K562 (cell line): Measurements from ENCODE around the gene SV2C. TPM values are rescaled to one million over a fixed set of nuclear protein-coding genes. Genes with fewer than 3 reads are reported as not detected.

Experiments used
- ATAC-seq: fragments of 200-7000 bp; cut with Tn5 transposase; 3 replicates; pipeline ENCODE4 v1.9.1; 2020; ENCODE audit warnings: moderate library complexity
- BruUV-seq: library from RNA; stranded (reverse); fragments of 400-500 nt; replicated peaks from 2 replicates; lab custom pipeline; 2021; lab: Mats Ljungman, UMichigan
- CTCF ChIA-PET: fragments of 300-600 bp; formaldehyde crosslinking; extraction: SDS; loops from one replicate; lab custom pipeline; 2021; ENCODE audit warnings: low intra/inter-chr PET ratio; lab: Yijun Ruan, JAX
- POLR2A ChIA-PET: fragments of 300-600, 350-650 bp; sonication (Branson Sonifier 250); formaldehyde crosslinking; extraction: SDS; loops from one replicate; lab custom pipeline; 2021; ENCODE audit warnings: antibody characterized with exemption, inconsistent platforms; lab: Yijun Ruan, JAX
- DNase-seq, 4 experiments: peaks; one replicate each; pipeline versions ENCODE4 v3.0.0 to v3.0.0-alpha.2; 2011 to 2018; ENCODE audit warnings: low spot score in 3 of 4, mixed read lengths in 3 of 4; ENCODE audit errors: extremely low read depth in 1 of 4
- FAIRE-seq: peaks from 2 replicates; lab custom pipeline; 2011; peaks lifted over from hg19 to GRCh38; lab: Jason Lieb, UNC
- H2AFZ ChIP-seq: 2 replicates; pipeline ENCODE4 v1.6.0; 2011; ENCODE audit warnings: low read depth, low read length, control low read depth, inconsistent platforms
- H3K27ac ChIP-seq: fragments of 200-600 bp; 3 replicates; pipeline ENCODE4 v1.8.0; 2011; ENCODE audit warnings: low read depth, mild to moderate bottlenecking, control low read depth, inconsistent platforms, low read length, moderate library complexity, mixed read lengths; ENCODE audit errors: extremely low read depth
- H3K27me3 ChIP-seq, 2 experiments: fragments of 300-600 bp in 1 of 2; 2 replicates in 1 of 2; 3 replicates in 1 of 2; pipeline versions ENCODE4 v1.6.0 to v1.8.0; 2011; ENCODE audit warnings: inconsistent platforms in 2 of 2, low read length in 2 of 2, mild to moderate bottlenecking in 1 of 2, mixed read lengths in 1 of 2, moderate library complexity in 1 of 2; ENCODE audit not compliant: control insufficient read depth in 2 of 2, insufficient read depth in 2 of 2
- H3K36me3 ChIP-seq: fragments of 300-600 bp; 3 replicates; pipeline ENCODE4 v1.8.0; 2011; ENCODE audit warnings: mild to moderate bottlenecking, low read length, inconsistent platforms; ENCODE audit not compliant: control insufficient read depth, insufficient read depth
- H3K4me1 ChIP-seq, 2 experiments: fragments of 200-600 bp in 1 of 2; replicated peaks in 1 of 2; 2 replicates in 1 of 2; 3 replicates in 1 of 2; pipeline versions ENCODE4 v1.5.1 to v1.8.0; 2011; ENCODE audit warnings: inconsistent platforms in 2 of 2, low read length in 2 of 2, mild to moderate bottlenecking in 1 of 2, mixed read lengths in 1 of 2, moderate library complexity in 1 of 2; ENCODE audit not compliant: control insufficient read depth in 2 of 2, insufficient read depth in 2 of 2
- H3K4me2 ChIP-seq: 2 replicates; pipeline ENCODE4 v1.6.1; 2011; ENCODE audit warnings: low read length, control low read depth, inconsistent platforms, mixed read lengths; ENCODE audit not compliant: insufficient read depth
- H3K4me3 ChIP-seq: fragments of 200-600 bp; sonication (generic), shearing (Covaris generic); 2 replicates; pipeline ENCODE4 v1.5.1; 2016; ENCODE audit warnings: control low read depth, inconsistent platforms
- H3K79me2 ChIP-seq: fragments of 200-600 bp; 3 replicates; pipeline ENCODE4 v1.8.0; 2011; ENCODE audit warnings: low read length, inconsistent platforms; ENCODE audit not compliant: control insufficient read depth, insufficient read depth
- H3K9ac ChIP-seq, 2 experiments: 2 replicates each; pipeline versions ENCODE4 v1.6.0 to v1.6.1; 2011; ENCODE audit warnings: low read depth in 2 of 2, low read length in 2 of 2, control low read depth in 1 of 2, inconsistent platforms in 1 of 2, mild to moderate bottlenecking in 1 of 2, mixed read lengths in 1 of 2; ENCODE audit not compliant: insufficient read depth in 1 of 2
- H3K9me1 ChIP-seq: one replicate; pipeline ENCODE4 v1.6.0; 2011; ENCODE audit warnings: inconsistent platforms, mild to moderate bottlenecking, low read length, moderate library complexity; ENCODE audit not compliant: control insufficient read depth, insufficient read depth
- H3K9me3 ChIP-seq: replicated peaks from 2 replicates; pipeline ENCODE4 v1.5.1; 2011; ENCODE audit warnings: low read depth, low read length, inconsistent platforms; ENCODE audit not compliant: control insufficient read depth, insufficient read depth
- H4K20me1 ChIP-seq: replicated peaks from 2 replicates; pipeline ENCODE4 v1.6.1; 2011; ENCODE audit warnings: low read length, inconsistent platforms, mixed read lengths; ENCODE audit not compliant: control insufficient read depth, insufficient read depth
- ARID2 ChIP-seq: fragments of 450-650 bp; IDR thresholded peaks from 2 replicates; pipeline ENCODE4 v1.6.1; 2017; ENCODE audit warnings: antibody characterized with exemption, mild to moderate bottlenecking
- CBFB ChIP-seq: sonication (generic); formaldehyde crosslinking; IDR thresholded peaks from 2 replicates; pipeline ENCODE4 v1.4.0; 2020; ENCODE audit warnings: mild to moderate bottlenecking, missing genetic modification reagents
- DDX20 ChIP-seq: fragments of 450-650 bp; IDR thresholded peaks from 2 replicates; pipeline ENCODE4 v1.6.1; 2016; ENCODE audit warnings: missing genetic modification characterization, low read depth, mild to moderate bottlenecking, missing compliant biosample characterization, moderate library complexity
- ETV6 ChIP-seq, 3 experiments: fragments of 150-350 bp in 1 of 3; sonication (generic) in 1 of 3; formaldehyde crosslinking in 1 of 3; IDR thresholded peaks; 2 replicates each; pipeline versions ENCODE4 v1.6.1 to v1.8.0; 2014 to 2022; ENCODE audit warnings: borderline replicate concordance in 2 of 3, low read depth in 2 of 3, antibody characterized with exemption in 1 of 3, low read length in 1 of 3, mild to moderate bottlenecking in 1 of 3, missing genetic modification reagents in 1 of 3
- HMGN3 ChIP-seq: IDR thresholded peaks from 2 replicates; pipeline ENCODE4 v1.6.1; 2011; ENCODE audit warnings: borderline replicate concordance, low read depth, mild to moderate bottlenecking, mixed read lengths, low read length; ENCODE audit not compliant: insufficient read length; ENCODE audit errors: extremely low read depth
- ILF3 ChIP-seq: fragments of 450-650 bp; IDR thresholded peaks from 2 replicates; pipeline ENCODE4 v1.6.1; 2018; ENCODE audit warnings: antibody characterized with exemption, mild to moderate bottlenecking, moderate library complexity, borderline replicate concordance
- ILK ChIP-seq: fragments of 450-650 bp; IDR thresholded peaks from 2 replicates; pipeline ENCODE4 v1.6.1; 2016; ENCODE audit warnings: missing genetic modification characterization, low read depth, mild to moderate bottlenecking, missing compliant biosample characterization, moderate library complexity, borderline replicate concordance
- KDM1A ChIP-seq, 2 experiments: fragments of 450-650 bp; IDR thresholded peaks; 2 replicates each; pipeline ENCODE4 v1.6.1; 2016; ENCODE audit warnings: mild to moderate bottlenecking in 2 of 2
- NFATC3 ChIP-seq: fragments of 450-650 bp; IDR thresholded peaks from 2 replicates; pipeline ENCODE4 v1.6.1; 2017; ENCODE audit warnings: mild to moderate bottlenecking
- NFIX ChIP-seq: fragments of 250-450 bp; sonication (Bioruptor Pico); IDR thresholded peaks from 2 replicates; pipeline ENCODE4 v1.4.0; 2020; ENCODE audit warnings: low read depth, mild to moderate bottlenecking, moderate library complexity
- PHB ChIP-seq: fragments of 250-450 bp; sonication (Bioruptor Pico); IDR thresholded peaks from 2 replicates; pipeline ENCODE4 v1.5.0; 2021
- PHF8 ChIP-seq: fragments of 200-600 bp; sonication (generic); IDR thresholded peaks from 2 replicates; pipeline ENCODE4 v1.6.1; 2012; ENCODE audit warnings: mixed run types, mild to moderate bottlenecking, inconsistent platforms, low read length, moderate library complexity, borderline replicate concordance
- POLR3A ChIP-seq: IDR thresholded peaks from 2 replicates; pipeline ENCODE4 v1.6.1; 2011; ENCODE audit warnings: borderline replicate concordance, mild to moderate bottlenecking, moderate library complexity; ENCODE audit not compliant: insufficient read length, insufficient read depth; ENCODE audit errors: extremely low read depth
- RAD51 ChIP-seq: fragments of 450-650 bp; IDR thresholded peaks from 2 replicates; pipeline ENCODE4 v1.7.1; 2016; ENCODE audit warnings: low read depth, mild to moderate bottlenecking, borderline replicate concordance
- SNIP1 ChIP-seq: fragments of 450-650 bp; IDR thresholded peaks from 2 replicates; pipeline ENCODE4 v1.7.1; 2017; ENCODE audit warnings: low read depth, mild to moderate bottlenecking
- ZNF586 ChIP-seq: fragments of 450-650 bp; formaldehyde crosslinking; conservative IDR thresholded peaks from 2 replicates; pipeline ENCODE4 v1.4.0; 2020; ENCODE audit warnings: mild to moderate bottlenecking, moderate library complexity
- in situ Hi-C: fragments of 300-500 bp; cut with MboI; formaldehyde crosslinking; loops from 4 replicates; pipeline ENCODE4 v1.15.0; 2018; ENCODE audit warnings: inconsistent platforms, mixed read lengths
- intact Hi-C: fragments of 100-400 bp; cut with micrococcal nuclease; formaldehyde crosslinking; loops from 2 replicates; pipeline ENCODE4 v1.14.2; 2022
- polyA plus RNA-seq, 8 experiments: library from polyadenylated mRNA; depleted of rRNA in 4 of 8; stranded (reverse) in 5 of 8; unstranded in 3 of 8; fragments of >200 nt; fragmentation: Nextera tagmentation in 2 of 8; fragmentation: Illumina TruSeq in 1 of 8; extraction: Ambion mirVana in 2 of 8; extraction: Trizol in 1 of 8; gene quantifications; 2 replicates each; pipeline versions ENCODE4 v1.2.1 to v1.2.3, GENCODE V29; 2011 to 2014; ENCODE audit warnings: inconsistent platforms in 1 of 8, missing spikeins in 1 of 8
- total RNA-seq, 7 experiments: library from RNA; depleted of rRNA in 6 of 7; stranded (reverse); fragments of >200 nt in 6 of 7; fragmentation: Illumina TruSeq in 2 of 7; extraction: Trizol in 2 of 7; gene quantifications; 2 replicates each; pipeline versions ENCODE4 v1.2.1 to v1.2.3, GENCODE V29; 2011 to 2021; ENCODE audit warnings: low replicate concordance in 1 of 7
- TF ChIP-seq, protein P1 (sequence below): fragments of 250-450 bp; sonication (Bioruptor Pico); IDR thresholded peaks from 2 replicates; pipeline ENCODE4 v1.5.0; 2021; ENCODE audit warnings: mild to moderate bottlenecking, moderate library complexity
- TF ChIP-seq, protein P2 (sequence below): fragments of 250-450 bp; sonication (Bioruptor Pico); IDR thresholded peaks from 2 replicates; pipeline ENCODE4 v1.5.0; 2021

SV2C gene
- total and polyA plus RNA-seq, 9 of the 15 experiments (the other 6 are each of a cell fraction or from before 2014, with no cell fraction given) = 0.05 TPM; not detected in 8

DNA sequence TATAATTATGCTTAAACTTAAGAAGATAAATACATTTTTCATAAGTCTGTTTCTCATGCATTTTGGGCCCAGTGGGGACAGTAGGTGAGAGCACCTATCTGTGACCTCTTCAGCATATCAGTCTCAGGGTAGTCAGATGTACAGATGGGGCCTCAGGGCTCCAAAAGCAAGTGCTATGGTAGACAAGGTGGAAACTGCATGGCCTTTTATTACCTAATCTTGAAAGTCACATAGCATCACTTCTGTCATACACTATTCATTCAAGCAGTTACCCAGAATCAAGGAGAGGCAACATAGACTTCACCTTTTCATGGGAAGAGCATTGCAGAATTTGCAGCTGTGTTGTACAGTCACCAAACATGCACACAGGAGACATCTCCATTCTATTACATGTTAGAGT is 94.8 kb downstream of the SV2C start:
- FAIRE-seq (peak; percentile 32), ATAC-seq (no peak), DNase-seq (no peak)
- Histone ChIP-seq H2AFZ (no peak overlapping the region), H4K20me1 (no peaks in the 10 kb centered on the region), H3K9me1 (no peaks in the 10 kb centered on the region), H3K27me3 (no peaks in the 10 kb centered on the region), H3K4me2 (no peak overlapping the region), H3K4me3 (no peak overlapping the region), H3K36me3 (no peaks in the 10 kb centered on the region), H3K4me1 (peaks cover 22 to 46% of the 10 kb centered on the region in 2 experiments), H3K79me2 (no peaks in the 10 kb centered on the region), H3K27ac (no peak overlapping the region), H3K9ac (no peak overlapping the region), H3K9me3 (peaks cover 3% of the 10 kb centered on the region; the same call in 1 of the 2 replicates)
- in situ Hi-C loops = no loop called here
- POLR2A ChIA-PET = no interaction called here
- BruUV-seq = no TSS peak
- intact Hi-C loops = loop anchor here (5.0 kb wide), 1 partner anchor 106 kb away; no protein-coding TSS in a partner anchor
- CTCF ChIA-PET = no interaction called here
- TF ChIP-seq DDX20 (tag) (no peak), POLR3A (no peak), PHF8 (no peak), RAD51 (no peak), NFIX (CRISPR knock-in tag) (no peak), SNIP1 (no peak), ARID2 (no peak), PHB (CRISPR knock-in tag) (no peak), ETV6 (IDR thresholded peaks at IDR 0.05; ENCODE audit: borderline replicate concordance in 1 of 2, low read depth in 2 of 2, low read length in 1 of 2) (no peak), ETV6 (CRISPR knock-in tag; IDR thresholded peaks at IDR 0.05; ENCODE audit: borderline replicate concordance) (no peak), ILK (no peak), HMGN3 (no peak), NFATC3 (no peak), ZNF586 (CRISPR knock-in tag) (no peak), ILF3 (no peak), KDM1A (IDR thresholded peaks at IDR 0.05) (no peak), CBFB (no peak)
- TF ChIP-seq, protein P1, sequence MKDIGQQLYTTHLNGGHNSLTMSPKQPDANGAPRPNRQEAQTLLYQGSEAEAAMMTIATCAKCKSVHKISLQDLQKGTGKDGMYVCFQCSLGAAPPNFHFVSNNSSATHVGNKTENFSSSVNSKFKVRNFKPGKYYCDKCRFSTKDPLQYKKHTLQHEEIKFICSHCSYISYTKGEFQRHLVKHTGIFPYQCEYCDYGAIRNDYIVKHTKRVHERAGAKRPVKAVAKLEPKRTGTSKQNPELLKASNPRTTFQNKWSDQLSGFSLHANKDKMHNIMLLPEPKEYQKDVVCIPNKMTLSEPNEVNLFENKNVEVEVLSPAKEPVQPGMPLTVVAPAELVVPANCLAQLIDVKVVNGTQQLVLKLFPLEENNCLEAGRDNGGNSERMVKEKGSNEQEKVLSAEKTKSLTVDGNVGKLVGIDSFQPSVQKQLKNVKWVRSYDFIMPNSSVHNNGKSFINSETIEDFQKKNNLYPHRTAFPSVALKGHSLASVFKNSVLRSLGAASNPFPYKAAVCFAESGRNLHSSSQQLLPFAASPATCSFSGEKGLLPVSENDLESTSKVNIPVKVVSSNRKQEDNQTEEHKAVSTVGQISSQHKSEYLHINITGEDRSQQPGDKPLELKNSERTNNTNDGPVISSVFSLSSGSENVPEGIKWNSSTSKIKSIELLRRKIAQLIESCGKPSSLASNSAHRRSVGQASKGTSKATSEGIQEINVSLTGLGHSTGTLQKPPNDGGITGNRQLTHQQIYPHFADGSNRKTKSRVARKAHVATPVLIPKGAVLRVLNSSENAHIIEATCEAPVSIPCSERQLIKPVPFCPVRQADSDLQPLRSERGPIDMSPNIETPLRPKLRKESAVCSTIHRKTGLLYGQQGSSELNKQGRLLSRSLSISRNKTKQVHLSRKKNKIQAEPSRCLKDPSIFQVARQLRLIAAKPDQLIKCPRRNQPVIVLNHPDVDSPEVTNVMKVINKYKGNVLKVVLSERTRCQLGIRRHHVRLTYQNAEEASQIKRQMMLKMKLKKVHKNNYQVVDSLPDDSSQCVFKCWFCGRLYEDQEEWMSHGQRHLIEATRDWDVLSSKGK (CRISPR knock-in tag) = no peak
- TF ChIP-seq, protein P2, sequence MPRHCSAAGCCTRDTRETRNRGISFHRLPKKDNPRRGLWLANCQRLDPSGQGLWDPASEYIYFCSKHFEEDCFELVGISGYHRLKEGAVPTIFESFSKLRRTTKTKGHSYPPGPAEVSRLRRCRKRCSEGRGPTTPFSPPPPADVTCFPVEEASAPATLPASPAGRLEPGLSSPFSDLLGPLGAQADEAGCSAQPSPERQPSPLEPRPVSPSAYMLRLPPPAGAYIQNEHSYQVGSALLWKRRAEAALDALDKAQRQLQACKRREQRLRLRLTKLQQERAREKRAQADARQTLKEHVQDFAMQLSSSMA = no peak
